DOHH2 (cell line): Measurements from ENCODE around the gene LGALS7.
"Not testable (repeated sequence)": the region's sequence is repeated elsewhere in the genome, so short reads cannot be mapped to it uniquely, and the experiment has no call there.

ENCODE experiments used
- H3F3A ChIP-seq: fragments of 200-600 bp; sonication (generic), shearing (Covaris generic); 2 replicates; pipeline ENCODE4 v1.6.0; 2016; ENCODE audit warnings: antibody characterized with exemption, mild to moderate bottlenecking; ENCODE audit not compliant: control insufficient read depth, insufficient read depth
- H3K27ac ChIP-seq: fragments of 200-600 bp; sonication (generic); 2 replicates; pipeline ENCODE4 v1.5.1; 2014; ENCODE audit warnings: low read depth, mild to moderate bottlenecking, low read length, moderate library complexity
- H3K27me3 ChIP-seq: fragments of 200-600 bp; sonication (generic); 2 replicates; pipeline ENCODE4 v1.6.1; 2014; ENCODE audit warnings: mild to moderate bottlenecking, low read length, mixed read lengths; ENCODE audit not compliant: control insufficient read depth
- H3K36me3 ChIP-seq: fragments of 200-600 bp; sonication (generic); 2 replicates; pipeline ENCODE4 v1.6.1; 2014; ENCODE audit warnings: mild to moderate bottlenecking, low read length, moderate library complexity, mixed read lengths; ENCODE audit not compliant: control insufficient read depth
- H3K4me1 ChIP-seq: fragments of 200-600 bp; sonication (generic); 2 replicates; pipeline ENCODE4 v1.6.1; 2014; ENCODE audit warnings: mild to moderate bottlenecking, low read length, mixed read lengths; ENCODE audit not compliant: control insufficient read depth
- H3K4me2 ChIP-seq: fragments of 200-600 bp; sonication (generic); 2 replicates; pipeline ENCODE4 v1.6.0; 2014; ENCODE audit warnings: mild to moderate bottlenecking, low read length, moderate library complexity
- H3K4me3 ChIP-seq: fragments of 200-600 bp; sonication (generic); 2 replicates; pipeline ENCODE4 v1.5.1; 2014; ENCODE audit warnings: mild to moderate bottlenecking, low read length, mixed read lengths
- H3K79me2 ChIP-seq: fragments of 200-600 bp; sonication (generic); 2 replicates; pipeline ENCODE4 v1.6.1; 2014; ENCODE audit warnings: mild to moderate bottlenecking, low read length, mixed read lengths; ENCODE audit not compliant: control insufficient read depth
- H3K9me2 ChIP-seq: fragments of 200-600 bp; sonication (generic); replicated peaks from 2 replicates; pipeline ENCODE4 v1.6.1; 2014; ENCODE audit warnings: mild to moderate bottlenecking, low read length, mixed read lengths; ENCODE audit not compliant: control insufficient read depth
- H3K9me3 ChIP-seq: fragments of 200-600 bp; sonication (generic); 2 replicates; pipeline ENCODE4 v1.6.1; 2014; ENCODE audit warnings: antibody characterized with exemption, low read length, mixed read lengths; ENCODE audit not compliant: control insufficient read depth, insufficient read depth
- H4K20me1 ChIP-seq: fragments of 200-600 bp; sonication (generic); 2 replicates; pipeline ENCODE4 v1.6.0; 2014; ENCODE audit warnings: low read depth, mild to moderate bottlenecking, antibody characterized with exemption, low read length, moderate library complexity; ENCODE audit not compliant: control insufficient read depth, insufficient read depth
- CTCF ChIP-seq: fragments of 200-600 bp; sonication (generic); IDR thresholded peaks from one replicate; pipeline ENCODE4 v1.5.1; 2014; ENCODE audit warnings: antibody characterized with exemption, mild to moderate bottlenecking, low read depth, low read length; ENCODE audit not compliant: poor library complexity, severe bottlenecking
- EZH2phosphoT487 ChIP-seq: fragments of 200-600 bp; sonication (generic); IDR thresholded peaks from 2 replicates; pipeline ENCODE4 v1.6.1; 2017; ENCODE audit warnings: borderline replicate concordance, mild to moderate bottlenecking, antibody characterized with exemption, low read length, moderate library complexity, mixed read lengths

LGALS7 gene

GRCh38 chr19:38799104-38799503 lies 25.8 kb upstream of the LGALS7 start:
- H3K4me3 ChIP-seq: no peak overlapping the region
- no peaks in the 10 kb centered on the region for H3K79me2 ChIP-seq
- H3K27me3 ChIP-seq: no peaks in the 10 kb centered on the region
- H3K27ac ChIP-seq: no peak overlapping the region
- no peaks in the 10 kb centered on the region for H3K36me3 ChIP-seq
- H3K9me2 ChIP-seq: no peaks in the 10 kb centered on the region
- no peak for TF ChIP-seq EZH2phosphoT487
- TF ChIP-seq CTCF: no peak
- no peaks in the 10 kb centered on the region for H4K20me1 ChIP-seq
- no peaks in the 10 kb centered on the region for H3F3A ChIP-seq
- H3K9me3 ChIP-seq: no peaks in the 10 kb centered on the region
- no peak overlapping the region for H3K4me2 ChIP-seq
- peaks cover 9% of the 10 kb centered on the region for H3K4me1 ChIP-seq

- H3K4me1 ChIP-seq: peaks cover 12% of the 10 kb centered on the region
Observed at GRCh38 chr19:38797781-38798180, 24.5 kb upstream of the LGALS7 start.

GRCh38 chr19:38796154-38796553 lies 22.8 kb upstream of the LGALS7 start:
- Histone ChIP-seq H3K4me2 (no peak overlapping the region), H3K27me3 (peaks cover 4% of the 10 kb centered on the region), H3K4me3 (no peak overlapping the region), H3F3A (no peaks in the 10 kb centered on the region), H3K27ac (no peak overlapping the region), H3K9me2 (no peaks in the 10 kb centered on the region), H4K20me1 (no peaks in the 10 kb centered on the region), H3K36me3 (no peaks in the 10 kb centered on the region), H3K79me2 (no peaks in the 10 kb centered on the region), H3K9me3 (no peaks in the 10 kb centered on the region), H3K4me1 (peaks cover 18% of the 10 kb centered on the region)
- TF ChIP-seq CTCF (no peak), EZH2phosphoT487 (no peak)

More at GRCh38 chr19:38797781-38798180, 24.5 kb upstream of the LGALS7 start:
- H3K27ac ChIP-seq, H3K9me2 ChIP-seq, H3K79me2 ChIP-seq, H3K9me3 ChIP-seq, H3K36me3 ChIP-seq, H3K4me3 ChIP-seq, H3F3A ChIP-seq, H3K4me2 ChIP-seq, H4K20me1 ChIP-seq, H3K27me3 ChIP-seq: not testable (repeated sequence)

GRCh38 chr19:38795549-38795948 lies 22.2 kb upstream of the LGALS7 start:
- TF ChIP-seq EZH2phosphoT487 (no peak), CTCF (no peak)

More at GRCh38 chr19:38795549-38795948, 22.2 kb upstream of the LGALS7 start:
- peaks cover 4% of the 10 kb centered on the region for H3K27me3 ChIP-seq
- no peaks in the 10 kb centered on the region for H4K20me1 ChIP-seq
- H3K4me3 ChIP-seq: no peak overlapping the region
- H3K4me2 ChIP-seq: no peak overlapping the region
- H3F3A ChIP-seq: no peaks in the 10 kb centered on the region
- H3K36me3 ChIP-seq: no peaks in the 10 kb centered on the region
- no peak overlapping the region for H3K27ac ChIP-seq
- H3K79me2 ChIP-seq: no peaks in the 10 kb centered on the region
- no peaks in the 10 kb centered on the region for H3K9me2 ChIP-seq
- H3K9me3 ChIP-seq: no peaks in the 10 kb centered on the region
- H3K4me1 ChIP-seq: peaks cover 18% of the 10 kb centered on the region
